SK-N-DZ (cell line): Measurements from ENCODE around the gene VTA1. TPM values are rescaled to one million over a fixed set of nuclear protein-coding genes. Genes with fewer than 3 reads are reported as not detected.
"Not testable (repeated sequence)": the region's sequence is repeated elsewhere in the genome, so short reads cannot be mapped to it uniquely, and the experiment has no call there.

Experiments used
- DNase-seq: peaks from one replicate; pipeline ENCODE4 v3.0.0-alpha.2; 2015; ENCODE audit warnings: low spot score
- polyA plus RNA-seq, 2 experiments: library from polyadenylated mRNA; depleted of rRNA; stranded (reverse); fragments of >200 nt; gene quantifications; 2 replicates each; pipeline ENCODE4 v1.2.3, GENCODE V29; 2014

The VTA1 gene, protein sequence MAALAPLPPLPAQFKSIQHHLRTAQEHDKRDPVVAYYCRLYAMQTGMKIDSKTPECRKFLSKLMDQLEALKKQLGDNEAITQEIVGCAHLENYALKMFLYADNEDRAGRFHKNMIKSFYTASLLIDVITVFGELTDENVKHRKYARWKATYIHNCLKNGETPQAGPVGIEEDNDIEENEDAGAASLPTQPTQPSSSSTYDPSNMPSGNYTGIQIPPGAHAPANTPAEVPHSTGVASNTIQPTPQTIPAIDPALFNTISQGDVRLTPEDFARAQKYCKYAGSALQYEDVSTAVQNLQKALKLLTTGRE
- polyA plus RNA-seq (2014; cell fraction: cytosol; rRNA removed), result 79.5 and 85.7 TPM in 2 replicates
- 45.5 and 51.0 TPM in 2 replicates for polyA plus RNA-seq (2014; cell fraction: nucleus; rRNA removed)

GRCh38 chr6:142146828-142147662 lies at the start of gene VTA1, which contains the start of gene NMBR:
Gene VTA1 (plus strand): TSS chr6:142147263. CDS start chr6:142147288, 25 bp downstream.
Gene NMBR (minus strand): TSS chr6:142147122. CDS start chr6:142088658, 58,464 bp downstream.
- DNase-seq, result peak; percentile 99

- DNase-seq, result not testable (repeated sequence)
Observed at GRCh38 chr6:142104820-142105219, 42.2 kb upstream of the VTA1 start.

DNA sequence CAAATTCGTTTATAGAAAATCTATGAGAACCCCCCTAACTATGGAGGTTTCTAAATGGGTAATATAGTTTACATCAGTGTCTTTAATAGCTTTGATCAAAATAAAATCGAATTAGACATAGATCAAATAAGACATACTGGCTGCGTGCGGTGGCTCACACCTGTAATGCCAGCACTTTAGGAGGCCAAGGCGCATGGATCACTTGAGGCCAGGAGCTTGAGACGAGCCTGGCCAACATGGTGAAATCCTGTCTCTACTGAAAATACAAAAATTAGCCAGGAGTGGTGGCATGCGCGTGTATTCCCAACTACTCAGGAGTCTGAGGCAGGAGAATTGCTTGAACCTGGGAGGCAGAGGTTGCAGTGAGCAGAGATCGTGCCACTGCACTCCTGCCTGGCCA lies 36.2 kb upstream of the VTA1 start:
- not testable (repeated sequence) for DNase-seq

DNA sequence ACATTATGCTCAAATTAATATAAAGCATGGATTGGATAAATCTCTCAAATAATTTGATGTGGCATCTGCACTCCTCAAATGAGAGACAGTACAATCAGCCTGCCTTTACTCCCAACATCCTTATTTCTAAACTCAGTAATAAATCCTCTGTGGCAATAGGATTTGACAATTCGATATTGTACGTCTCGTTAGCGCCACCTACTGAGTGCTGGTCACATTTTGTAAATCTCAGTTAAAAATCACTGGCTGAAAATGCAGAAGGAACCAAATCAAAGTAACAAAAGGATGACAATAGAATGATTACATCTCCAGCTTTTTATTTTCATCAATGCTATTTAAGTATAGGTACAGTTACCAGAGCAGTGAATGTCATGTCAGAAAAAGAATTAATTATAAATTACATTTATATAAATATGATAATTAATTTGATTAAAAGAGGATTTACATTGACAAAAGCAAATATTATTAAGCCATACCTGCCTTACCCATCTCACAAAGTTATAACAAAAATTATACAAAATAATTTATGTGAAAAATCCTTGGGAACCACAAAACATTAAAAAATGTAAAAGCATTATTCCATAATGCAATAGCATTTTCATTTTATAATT lies 34.5 kb upstream of the VTA1 start:
- peak; percentile 79 for DNase-seq

GRCh38 chr6:142117366-142117765 lies 29.7 kb upstream of the VTA1 start:
- DNase-seq, result no peak

GRCh38 chr6:142118328-142118727 lies 28.7 kb upstream of the VTA1 start:
- no peak for DNase-seq

DNA sequence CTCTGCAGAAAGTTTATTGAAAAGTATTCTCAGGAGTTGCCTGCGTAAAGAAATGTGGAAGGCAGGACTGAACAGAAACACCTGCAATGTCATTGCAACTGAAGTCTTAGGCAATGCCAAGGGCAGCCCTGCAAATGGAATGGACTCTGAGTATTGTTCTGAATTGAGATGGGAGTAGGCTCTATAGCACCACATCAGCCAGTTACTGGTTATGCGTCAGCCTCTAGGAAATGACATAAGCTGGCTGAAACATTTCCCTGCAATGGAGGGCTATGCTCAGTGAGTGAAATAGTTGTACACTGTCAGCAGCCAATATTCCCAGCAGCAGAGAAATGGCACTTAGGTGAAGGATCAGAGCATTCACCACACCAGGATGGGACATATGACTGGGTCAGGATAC lies 28.1 kb upstream of the VTA1 start:
- DNase-seq, result no peak

GRCh38 chr6:142121342-142121741 lies 25.7 kb upstream of the VTA1 start:
- DNase-seq, result no peak

DNA sequence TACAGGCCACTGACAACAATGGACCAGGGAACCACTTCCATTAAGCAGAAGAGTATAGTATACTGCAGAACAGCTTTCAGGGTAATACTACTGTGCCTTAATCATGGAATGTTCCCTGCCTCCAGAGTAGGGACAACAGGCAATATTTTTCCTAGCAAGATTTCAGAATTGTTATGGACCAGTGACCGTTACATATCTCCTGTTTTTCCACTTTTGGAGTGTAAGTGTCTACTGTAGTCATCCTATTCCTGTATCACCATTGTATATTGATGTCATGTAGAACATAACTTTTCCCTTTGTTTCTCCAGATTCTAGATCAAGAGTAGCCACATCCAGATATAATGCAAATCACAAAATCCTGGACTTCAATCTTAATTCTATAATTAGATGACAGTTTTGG lies 16.2 kb upstream of the VTA1 start:
- no peak for DNase-seq

GRCh38 chr6:142132625-142133024 lies 14.4 kb upstream of the VTA1 start, which contains the start of gene GJE1:
Gene GJE1 (plus strand): TSS chr6:142132925. CDS start chr6:142133159, 234 bp downstream.
- DNase-seq, result no peak

DNA sequence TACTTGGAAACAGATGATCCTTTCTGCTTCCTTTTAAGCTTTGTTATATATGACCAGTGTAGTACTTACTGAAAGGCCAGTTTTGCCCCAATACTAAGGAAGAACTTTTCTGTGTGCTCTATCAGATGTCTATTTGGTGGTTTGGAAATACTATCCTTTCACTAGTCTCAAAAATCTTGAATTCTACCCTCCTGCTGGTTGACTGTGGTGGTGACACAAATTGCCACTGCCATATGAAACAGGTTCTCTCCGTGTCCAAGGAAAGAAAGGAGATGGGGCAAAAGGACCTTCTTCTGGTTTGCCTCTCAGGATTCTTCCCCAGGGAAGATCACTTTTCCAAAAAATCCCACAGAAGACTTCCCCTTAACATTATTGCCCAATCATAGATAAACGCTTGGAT lies 8.2 kb upstream of the VTA1 start:
- DNase-seq, result no peak

GRCh38 chr6:142141531-142141930 lies 5.5 kb upstream of the VTA1 start:
- DNase-seq, result not testable (repeated sequence)

DNA sequence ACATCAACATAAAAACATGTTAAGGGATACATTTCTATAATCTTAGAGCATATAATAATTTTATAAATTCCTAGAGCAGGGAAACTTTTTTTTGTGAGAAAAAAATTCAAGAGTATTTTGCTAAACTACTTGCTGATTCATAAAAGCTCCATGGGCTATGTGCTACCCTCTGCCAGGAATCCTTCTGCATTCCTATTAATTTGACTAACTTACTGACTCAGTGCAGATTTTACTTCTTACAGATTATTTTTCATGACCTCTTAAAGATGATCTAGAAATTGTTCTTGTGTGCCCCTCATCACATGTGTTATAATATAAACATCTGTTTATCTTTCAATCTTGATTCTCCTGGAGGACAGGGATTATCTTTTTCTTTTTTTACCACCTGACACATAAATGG lies 5.7 kb downstream of the VTA1 start:
- no peak for DNase-seq

GRCh38 chr6:142153196-142153595 lies 6.1 kb downstream of the VTA1 start:
- DNase-seq, result no peak

- DNase-seq, result no peak
Observed at GRCh38 chr6:142154336-142154735, 7.3 kb downstream of the VTA1 start.

GRCh38 chr6:142155091-142155490 lies 8.0 kb downstream of the VTA1 start:
- no peak for DNase-seq

DNA sequence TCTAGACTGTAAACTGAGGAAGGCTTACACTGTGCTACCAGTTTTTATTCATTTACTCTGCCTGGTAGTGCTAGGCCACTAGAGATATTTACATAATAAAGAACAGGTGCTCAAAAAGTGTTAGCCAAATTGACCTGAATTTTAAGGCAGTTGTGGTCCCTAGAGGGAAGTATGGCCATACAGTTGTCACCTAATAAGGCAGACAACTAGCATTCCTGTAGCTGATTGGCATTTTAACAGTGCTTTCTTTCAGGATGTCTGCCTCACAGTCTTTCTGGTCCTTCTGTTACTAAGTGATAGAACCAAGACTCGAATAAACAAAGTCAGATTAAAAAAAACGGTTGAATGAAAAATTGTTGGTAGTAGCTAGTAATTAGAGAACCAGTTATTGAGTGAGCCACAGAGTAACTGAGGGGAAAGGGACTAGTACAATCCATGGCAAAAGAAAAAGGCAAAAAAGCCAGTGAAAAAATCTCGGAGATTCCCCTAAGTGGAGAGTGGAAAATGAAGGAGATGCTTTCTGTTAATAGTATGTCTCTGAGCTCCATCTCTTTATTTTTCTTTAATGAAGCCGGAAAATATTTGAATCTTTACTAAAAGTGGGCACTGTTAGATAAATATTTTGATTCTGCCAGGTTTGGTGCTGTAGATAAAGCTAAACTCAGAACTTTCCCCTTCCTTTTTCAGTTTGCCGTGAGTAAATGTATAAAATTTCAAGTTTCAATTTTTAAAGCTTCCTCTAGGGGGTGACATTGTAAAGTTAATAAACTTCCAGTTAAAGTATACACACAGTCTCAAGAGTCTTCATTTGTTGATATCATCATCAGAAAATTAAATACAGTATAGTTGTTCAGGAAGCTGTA lies 9.1 kb downstream of the VTA1 start:
- DNase-seq, result no peak

GRCh38 chr6:142156758-142157068 lies 9.7 kb downstream of the VTA1 start:
- DNase-seq, result not testable (repeated sequence)

DNA sequence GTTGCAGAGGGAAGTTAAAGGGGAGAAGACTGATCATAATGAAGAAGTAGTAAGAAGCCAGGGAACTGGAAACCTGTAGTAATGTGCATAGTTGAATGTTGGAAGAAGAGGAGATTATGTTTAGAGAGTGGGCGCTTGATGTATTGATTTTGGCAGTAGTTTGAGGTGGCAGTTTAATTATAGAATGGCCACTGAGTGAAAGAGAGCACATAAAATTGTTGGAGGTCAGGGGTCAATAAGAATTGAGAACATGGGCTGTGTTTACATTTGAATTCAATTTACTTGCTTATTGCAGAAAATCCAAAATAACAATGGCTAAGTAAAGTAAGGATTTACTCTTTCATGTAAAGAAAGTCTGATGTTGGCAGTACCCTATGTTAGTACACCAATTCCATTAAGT lies 15.7 kb downstream of the VTA1 start:
- no peak for DNase-seq

- DNase-seq, result no peak
Observed at GRCh38 chr6:142165227-142165626, 18.2 kb downstream of the VTA1 start.

DNA sequence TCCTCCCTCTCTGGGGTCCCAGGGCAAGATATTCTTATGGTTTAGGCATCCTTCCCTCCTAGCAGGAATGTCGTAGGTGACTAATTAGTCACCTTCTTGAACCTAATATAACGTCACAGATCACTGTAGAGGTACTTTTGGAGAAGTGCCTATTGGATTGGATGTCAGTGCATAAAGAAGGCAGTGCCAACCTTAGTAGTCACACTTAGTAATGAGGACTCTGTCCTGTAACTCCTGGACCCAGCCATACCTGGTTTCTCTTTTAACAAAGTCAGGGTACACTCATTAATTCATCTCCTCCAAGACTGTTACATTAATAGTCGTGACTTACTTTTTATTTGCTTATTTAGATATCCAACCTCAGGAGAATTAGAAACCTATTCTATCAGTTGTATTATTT lies 20.0 kb downstream of the VTA1 start:
- no peak for DNase-seq
